Omental fat pad (tissue), 4 donors: Measurements from ENCODE around the gene UPP2. TPM values are rescaled to one million over a fixed set of nuclear protein-coding genes. Genes with fewer than 3 reads are reported as not detected.

ENCODE experiments used
- ATAC-seq: fragments of 150-250 bp; one replicate; pipeline ENCODE4 v1.9.1; 2016; ENCODE audit warnings: mild to moderate bottlenecking, moderate library complexity; ENCODE audit not compliant: low FRiP score
- DNase-seq: peaks from one replicate; pipeline ENCODE4 v3.0.0-alpha.2; 2019; ENCODE audit warnings: low spot score
- CTCF ChIP-seq, 3 donors: fragments of 450-650 bp; IDR thresholded peaks; one replicate each; pipeline ENCODE4 v1.5.1; 2016 to 2017; ENCODE audit warnings: antibody characterized with exemption in 3 of 3, mild to moderate bottlenecking in 3 of 3, moderate library complexity in 2 of 3
- total RNA-seq, 4 donors: library from RNA; depleted of rRNA; stranded (reverse); fragments of >200 nt; gene quantifications; one replicate each; pipeline ENCODE4 v1.1.0, GENCODE V29; 2016

Gene UPP2
- total RNA-seq, 4 donors from 2014 or later: not detected

DNA sequence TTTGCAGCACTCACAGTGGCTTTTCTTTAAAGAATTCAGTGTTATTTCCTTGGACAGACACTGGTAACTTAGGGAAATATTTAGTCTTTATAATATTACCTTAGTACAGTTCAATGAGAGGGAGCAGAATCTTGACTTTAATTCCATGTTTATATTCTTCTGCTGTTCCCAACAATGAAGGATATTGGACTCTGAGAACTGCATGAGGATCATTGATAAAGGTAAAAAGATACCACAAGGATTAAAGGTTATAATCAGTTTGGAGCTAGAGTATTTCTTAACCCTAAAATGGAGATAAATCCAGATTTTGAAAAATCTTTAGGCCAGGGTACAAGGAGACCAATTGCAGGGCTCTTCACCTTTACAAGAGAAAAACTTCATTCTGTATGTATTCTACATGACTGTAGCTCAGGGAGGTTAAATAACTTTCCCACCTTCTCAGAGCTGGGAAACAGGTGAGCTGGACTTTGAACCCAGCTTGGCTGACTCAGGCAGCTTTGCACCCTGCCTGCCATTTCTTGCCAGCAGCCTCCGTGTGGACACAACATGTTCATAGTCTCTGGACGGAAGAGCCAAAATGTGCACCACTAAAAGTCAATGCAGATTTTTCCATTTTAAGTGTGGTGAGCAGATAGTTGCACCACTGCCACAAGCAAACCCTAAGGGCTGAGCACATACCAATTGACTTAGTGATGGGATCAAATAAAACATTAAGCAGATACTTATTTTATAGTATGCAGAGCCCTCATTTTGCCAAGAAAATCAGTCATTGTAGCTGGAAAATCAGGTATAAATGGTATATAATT, 26.7 kb downstream of the UPP2 start:
- DNase-seq (no peak), ATAC-seq (no peak)
- TF ChIP-seq CTCF (IDR thresholded peaks at IDR 0.05): no peak

- DNase-seq (no peak), ATAC-seq (no peak)
- no peak for TF ChIP-seq CTCF (IDR thresholded peaks at IDR 0.05)
Observed at GRCh38 chr2:158129037-158129436, 27.4 kb downstream of the UPP2 start.

DNA sequence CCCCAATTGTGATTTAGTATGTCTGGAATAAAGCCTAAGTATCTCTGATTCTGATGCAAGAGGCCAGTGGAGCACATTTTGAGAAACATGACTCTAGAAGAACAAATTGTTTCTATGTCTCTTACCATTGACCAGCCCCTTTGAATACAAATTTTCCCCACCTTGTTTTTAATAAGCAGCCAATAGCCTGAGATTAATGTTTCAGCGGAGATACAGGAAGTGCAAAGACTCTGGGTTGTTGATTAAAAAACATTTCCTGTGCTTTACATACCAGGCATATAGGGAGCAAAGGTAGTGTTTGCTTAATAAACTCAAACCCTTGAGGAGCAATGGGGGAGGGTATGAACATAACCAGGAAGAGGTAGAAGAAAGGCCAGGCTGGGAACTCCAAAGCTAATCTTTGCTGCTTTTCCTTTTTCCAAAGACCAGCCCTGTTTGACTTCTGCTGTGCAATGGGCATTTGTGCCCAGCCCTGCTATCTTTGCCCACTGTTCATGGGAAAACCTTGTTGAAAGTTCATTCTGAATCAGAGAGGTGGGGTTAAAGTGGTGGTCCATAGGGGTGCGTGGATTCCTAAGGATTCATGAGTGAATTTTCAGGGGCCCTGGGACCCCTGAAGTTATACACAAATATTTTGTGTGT, 29.3 kb downstream of the UPP2 start:
- no peak for DNase-seq
- ATAC-seq: no peak
- no peak for TF ChIP-seq CTCF (IDR thresholded peaks at IDR 0.05)

- TF ChIP-seq CTCF (IDR thresholded peaks at IDR 0.05): no peak
- no peak for ATAC-seq
- DNase-seq: no peak
Observed at GRCh38 chr2:158131483-158131912, 29.8 kb downstream of the UPP2 start.

DNA sequence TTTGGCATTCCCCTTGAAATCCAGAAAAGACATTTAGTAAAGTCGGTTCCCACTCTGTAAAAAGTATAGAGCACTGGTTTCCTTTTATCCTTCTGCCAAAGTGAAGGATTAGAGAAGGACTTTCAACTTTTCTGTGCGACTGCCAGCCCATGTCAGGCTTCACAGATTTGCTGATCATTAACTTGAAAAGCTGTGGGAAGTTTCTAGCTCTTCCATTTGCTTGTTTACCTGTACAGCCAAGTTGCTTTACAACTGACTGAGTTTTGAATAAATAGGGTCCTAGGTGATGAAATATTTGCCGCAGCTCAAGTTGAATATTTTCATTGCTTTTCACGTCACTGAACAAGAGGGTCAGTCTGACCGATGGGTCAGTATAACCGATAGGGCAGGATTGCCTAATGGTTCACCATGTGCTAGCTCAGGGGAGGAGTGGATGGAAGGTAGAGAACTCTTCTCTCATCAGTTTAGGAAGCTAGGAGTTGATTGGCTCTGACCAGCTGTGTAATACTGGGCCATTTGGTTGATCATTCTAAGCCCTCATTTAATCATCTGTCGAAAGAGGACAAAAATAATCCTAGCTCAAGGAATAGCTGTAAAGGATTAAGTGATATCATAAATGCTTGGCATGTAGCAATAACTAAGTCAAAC, 30.4 kb downstream of the UPP2 start:
- TF ChIP-seq CTCF (IDR thresholded peaks at IDR 0.05): no peak
- ATAC-seq (no peak), DNase-seq (no peak)

DNA sequence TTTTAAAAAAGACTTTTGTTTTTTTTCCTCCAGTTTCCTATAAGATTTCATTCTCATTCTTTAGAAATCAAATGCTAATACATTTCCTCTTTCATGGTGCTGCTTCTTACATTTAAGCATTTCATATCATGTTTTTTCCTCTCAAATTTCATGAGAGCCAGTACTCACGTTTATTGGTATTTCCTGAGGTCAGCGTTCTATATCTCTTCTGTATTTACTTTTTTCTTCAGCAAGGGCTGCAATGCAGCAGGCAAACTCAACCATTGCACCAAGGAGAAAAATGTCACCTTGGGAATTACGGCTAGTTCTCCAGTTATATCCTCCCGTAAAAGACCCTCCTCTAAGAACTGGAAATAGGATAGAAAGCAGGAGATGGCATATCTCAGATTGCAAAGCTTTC, 32.4 kb downstream of the UPP2 start:
- TF ChIP-seq CTCF (IDR thresholded peaks at IDR 0.05): no peak
- ATAC-seq (no peak), DNase-seq (no peak)
